SK-N-SH (cell line): Measurements from ENCODE around the gene PRAMEF15. TPM values are rescaled to one million over a fixed set of nuclear protein-coding genes. Genes with fewer than 3 reads are reported as not detected.
"Not testable (repeated sequence)": the region's sequence is repeated elsewhere in the genome, so short reads cannot be mapped to it uniquely, and the experiment has no call there.

Experiments
- CTCF ChIA-PET: fragments of 300-600, 350-600 bp; formaldehyde crosslinking; extraction: SDS; loops from one replicate; lab custom pipeline; 2021; lab: Yijun Ruan, JAX
- POLR2A ChIA-PET: fragments of 350-600 bp; sonication (Branson Sonifier 250); formaldehyde crosslinking; extraction: SDS; loops from one replicate; lab custom pipeline; 2020; ENCODE audit warnings: antibody characterized with exemption, inconsistent platforms; lab: Yijun Ruan, JAX
- DNase-seq: peaks from one replicate; pipeline ENCODE4 v3.0.0; 2012
- H2AFZ ChIP-seq: fragments of 200-600 bp; sonication (generic); 2 replicates; pipeline ENCODE4 v1.8.1; 2016; ENCODE audit warnings: antibody characterized with exemption, mild to moderate bottlenecking, low read depth
- H3F3A ChIP-seq: fragments of 200-600 bp; sonication (generic); replicated peaks from 2 replicates; pipeline ENCODE3; 2016; ENCODE audit warnings: antibody characterized with exemption, mild to moderate bottlenecking; ENCODE audit not compliant: insufficient read depth
- H3K27ac ChIP-seq, 2 experiments: fragments of 200-500 bp in 1 of 2; fragments of 200-600 bp in 1 of 2; sonication (Bioruptor generic) in 1 of 2; sonication (generic), shearing (Covaris generic) in 1 of 2; 2 replicates each; pipeline versions ENCODE4 v1.5.1 to v1.6.1; 2014 to 2016; ENCODE audit warnings: low read depth in 2 of 2, inconsistent platforms in 1 of 2, low read length in 1 of 2, mild to moderate bottlenecking in 1 of 2, mixed read lengths in 1 of 2
- H3K27me3 ChIP-seq: fragments of 200-600 bp; sonication (generic), shearing (Covaris generic); 2 replicates; pipeline ENCODE4 v1.6.1; 2016; ENCODE audit warnings: mixed run types; ENCODE audit not compliant: insufficient read depth
- H3K36me3 ChIP-seq, 2 experiments: fragments of 200-500 bp in 1 of 2; fragments of 200-600 bp in 1 of 2; sonication (Bioruptor generic) in 1 of 2; sonication (generic) in 1 of 2; replicated peaks in 1 of 2; 2 replicates each; pipeline versions ENCODE3 to v1.5.1; 2014 to 2016; ENCODE audit warnings: low read length in 1 of 2, mild to moderate bottlenecking in 1 of 2; ENCODE audit not compliant: insufficient read depth in 2 of 2, control insufficient read depth in 1 of 2
- H3K4me1 ChIP-seq, 2 experiments: fragments of 200-500 bp in 1 of 2; fragments of 200-600 bp in 1 of 2; sonication (Bioruptor generic) in 1 of 2; sonication (generic), shearing (Covaris generic) in 1 of 2; 2 replicates each; pipeline versions ENCODE4 v1.5.1 to v1.6.1; 2014 to 2016; ENCODE audit warnings: low read depth in 1 of 2, low read length in 1 of 2, mixed run types in 1 of 2; ENCODE audit not compliant: insufficient read depth in 2 of 2, control insufficient read depth in 1 of 2
- H3K4me2 ChIP-seq: fragments of 200-600 bp; sonication (generic), shearing (Covaris generic); 2 replicates; pipeline ENCODE4 v1.6.1; 2017; ENCODE audit warnings: mixed run types
- H3K4me3 ChIP-seq, 2 experiments: fragments of 200-500 bp in 1 of 2; fragments of 200-600 bp in 1 of 2; sonication (Bioruptor generic) in 1 of 2; sonication (generic), shearing (Covaris generic) in 1 of 2; 2 replicates each; pipeline versions ENCODE4 v1.5.1 to v1.8.1; 2014 to 2016; ENCODE audit warnings: low read depth in 2 of 2, inconsistent platforms in 1 of 2, low read length in 1 of 2, mild to moderate bottlenecking in 1 of 2, mixed read lengths in 1 of 2, moderate library complexity in 1 of 2
- H3K79me2 ChIP-seq: fragments of 200-600 bp; sonication (generic); 2 replicates; pipeline ENCODE4 v1.8.1; 2017; ENCODE audit warnings: mild to moderate bottlenecking; ENCODE audit not compliant: insufficient read depth
- H3K9ac ChIP-seq: fragments of 200-600 bp; sonication (generic); 2 replicates; pipeline ENCODE4 v1.6.1; 2017; ENCODE audit warnings: mixed run types
- H3K9me2 ChIP-seq: fragments of 200-600 bp; sonication (generic); 2 replicates; pipeline ENCODE4 v1.6.1; 2017; ENCODE audit warnings: mixed run types
- H3K9me3 ChIP-seq: fragments of 200-600 bp; sonication (generic); 2 replicates; pipeline ENCODE4 v1.6.1; 2017; ENCODE audit warnings: mixed run types, mild to moderate bottlenecking, moderate library complexity
- H4K20me1 ChIP-seq: fragments of 200-600 bp; sonication (generic); 2 replicates; pipeline ENCODE4 v1.6.1; 2017; ENCODE audit warnings: mild to moderate bottlenecking, mixed run types; ENCODE audit not compliant: insufficient read depth
- WGBS: methylation state at CpG from one replicate; pipeline ENCODE4 v1.1.6; 2017; ENCODE audit warnings: low lambda C conversion rate; 5-methylcytosine and 5-hydroxymethylcytosine counted together
- polyA plus RNA-seq, 3 experiments: library from polyadenylated mRNA; depleted of rRNA; stranded (reverse); fragments of >200 nt; gene quantifications; 2 replicates each; pipeline ENCODE4 v1.2.3, GENCODE V29; 2012

The PRAMEF15 gene
- not detected in 2 replicates for polyA plus RNA-seq (2012; rRNA removed)
- polyA plus RNA-seq (2012; cell fraction: cytosol; rRNA removed): 0.03 TPM in 1 of 2 replicates, not detected in the other
- 0.04 TPM in 1 of 2 replicates, not detected in the other for polyA plus RNA-seq (2012; cell fraction: nucleus; rRNA removed)

DNA sequence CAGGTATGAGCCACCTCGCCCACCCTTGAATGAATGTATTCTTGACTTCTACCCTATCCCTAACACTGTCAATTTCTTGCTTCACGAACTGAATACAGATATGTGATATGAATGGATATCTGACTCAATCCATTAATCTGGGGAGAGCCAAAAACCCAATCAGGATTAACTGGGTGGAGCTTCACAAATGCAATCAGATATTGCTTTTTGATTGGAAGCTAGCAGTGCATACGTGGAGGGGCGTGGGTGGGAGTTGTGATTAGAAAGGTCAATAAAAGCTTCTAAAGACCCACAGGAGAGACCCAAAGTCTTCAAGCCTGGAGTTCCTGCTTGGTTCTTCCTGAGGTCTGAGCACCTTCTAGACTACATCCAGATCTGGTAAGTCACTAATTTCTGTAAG, at the start of gene PRAMEF15:
TSS of gene PRAMEF15 (plus strand) at position 301 of the 400 bp plus-strand sequence. CDS start 2,827 bp downstream, outside the sequence.
- H3K9me2 ChIP-seq, CTCF ChIA-PET, H3K4me2 ChIP-seq, H4K20me1 ChIP-seq, H2AFZ ChIP-seq, DNase-seq, H3K27me3 ChIP-seq, H3K9ac ChIP-seq, POLR2A ChIA-PET, H3K36me3 ChIP-seq, H3K9me3 ChIP-seq, H3K79me2 ChIP-seq, H3K27ac ChIP-seq, H3F3A ChIP-seq, H3K4me1 ChIP-seq, H3K4me3 ChIP-seq: not testable (repeated sequence)
- 5% methylated on average over 3 of the region's 4 CpGs for WGBS

DNA sequence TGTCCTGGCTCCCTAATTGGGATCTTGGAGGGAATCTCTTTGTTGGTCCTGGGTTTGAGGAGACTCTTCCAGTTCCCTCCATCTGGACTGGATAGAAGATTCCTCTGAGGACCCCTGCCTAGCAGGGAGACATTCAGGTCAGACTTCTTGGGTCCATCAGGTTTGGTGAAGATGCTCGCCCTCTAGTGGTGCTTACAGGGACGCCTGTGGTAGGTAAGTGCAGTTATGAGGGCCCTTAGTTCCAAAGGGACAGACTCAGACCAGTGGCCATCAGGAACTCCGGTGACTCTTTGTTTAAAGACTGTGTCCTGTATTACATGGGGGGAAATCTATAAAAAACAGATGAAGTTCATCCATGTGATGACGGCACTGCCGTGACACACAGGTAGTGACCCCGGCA, 38.4 kb upstream of the PRAMEF15 start:
- CTCF ChIA-PET, H3K36me3 ChIP-seq, POLR2A ChIA-PET: not testable (repeated sequence)

DNA sequence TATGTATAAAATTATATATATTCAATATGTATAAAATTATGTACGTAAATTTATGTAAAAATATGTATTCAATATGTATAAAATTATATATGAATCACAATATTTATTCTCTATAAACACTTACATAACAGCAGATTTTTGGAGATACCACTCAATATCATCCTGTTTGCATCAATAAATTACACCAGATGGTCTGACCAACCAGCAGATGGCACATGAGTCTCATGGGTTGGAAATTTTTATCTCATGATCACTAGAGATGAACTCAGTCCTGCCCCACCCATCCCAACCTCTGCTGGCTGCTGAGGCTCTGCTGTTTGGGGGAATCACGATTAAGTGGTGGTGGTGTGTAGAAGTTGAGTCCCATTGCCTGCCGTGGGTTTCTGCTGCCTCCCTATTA, 35.8 kb upstream of the PRAMEF15 start:
- H2AFZ ChIP-seq, H3K4me3 ChIP-seq, H3K4me2 ChIP-seq, H3K9me2 ChIP-seq, H3K36me3 ChIP-seq, H3K4me1 ChIP-seq, CTCF ChIA-PET, H3K79me2 ChIP-seq, H3K9ac ChIP-seq, H3K27ac ChIP-seq, H4K20me1 ChIP-seq, H3K9me3 ChIP-seq, POLR2A ChIA-PET, H3F3A ChIP-seq, DNase-seq, H3K27me3 ChIP-seq: not testable (repeated sequence)
- WGBS: 0% methylated on average over 3 of the region's 3 CpGs

More for the DNA sequence above, 38.4 kb upstream of the PRAMEF15 start:
- H3K27me3 ChIP-seq, H2AFZ ChIP-seq, H3K4me1 ChIP-seq, DNase-seq, H3F3A ChIP-seq, H3K27ac ChIP-seq, H3K9me3 ChIP-seq, H3K4me2 ChIP-seq, H4K20me1 ChIP-seq, H3K9ac ChIP-seq, H3K79me2 ChIP-seq, H3K9me2 ChIP-seq, H3K4me3 ChIP-seq: not testable (repeated sequence)
- 0% methylated on average over 1 of the region's 6 CpGs for WGBS

DNA sequence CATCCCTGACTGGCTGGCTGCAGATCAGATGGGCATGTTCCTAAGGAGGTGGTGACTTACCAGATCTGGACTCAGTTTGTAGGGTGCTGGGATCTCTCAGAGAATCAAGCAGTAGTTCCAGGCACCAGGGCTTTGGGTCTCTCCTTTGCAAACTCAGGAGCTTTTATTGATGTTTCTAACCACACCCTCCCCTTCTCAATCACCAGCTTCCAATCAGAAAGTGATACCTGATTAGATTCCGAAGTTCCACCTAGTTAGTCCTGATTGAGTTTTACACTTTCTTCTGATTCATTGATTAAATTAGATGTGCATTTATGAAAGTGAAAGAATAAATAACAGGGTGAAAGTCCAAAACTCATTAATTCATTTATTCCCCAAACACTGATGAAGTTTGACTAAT, 30.3 kb upstream of the PRAMEF15 start, which contains the start of gene PRAMEF8:
TSS of gene PRAMEF8 (minus strand) at position 101 of the 400 bp plus-strand sequence. CDS start 1,046 bp downstream, outside the sequence.
- H4K20me1 ChIP-seq, H3K4me1 ChIP-seq: not testable (repeated sequence)
- no CpG with 5 or more reads among the region's 1 CpG for WGBS

DNA sequence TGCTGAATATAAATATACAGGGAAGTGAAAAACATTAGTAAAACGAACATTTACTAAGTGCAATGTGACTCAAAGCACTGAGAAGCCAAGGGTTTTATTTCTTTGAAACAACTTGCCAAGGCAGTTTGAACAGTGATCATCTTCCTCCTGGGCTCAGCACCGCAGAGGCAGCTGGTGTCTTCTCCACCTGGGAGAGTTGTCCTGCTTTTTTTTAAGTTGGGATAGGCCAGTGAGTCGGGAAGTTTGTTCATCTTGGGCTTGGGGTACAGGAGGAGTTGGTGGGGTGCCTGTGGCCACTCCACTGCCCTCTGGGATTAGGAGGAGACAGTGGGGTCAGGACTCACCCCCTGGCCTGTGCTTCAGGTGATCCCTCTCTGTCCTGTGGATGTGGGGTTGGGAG, 26.4 kb upstream of the PRAMEF15 start:
- WGBS: 20% methylated on average over 1 of the region's 3 CpGs
- H3K79me2 ChIP-seq, H3K27ac ChIP-seq, H3K9ac ChIP-seq, H3F3A ChIP-seq, H3K4me3 ChIP-seq, H3K36me3 ChIP-seq, H4K20me1 ChIP-seq, H3K4me2 ChIP-seq, H3K27me3 ChIP-seq, CTCF ChIA-PET, DNase-seq, H3K4me1 ChIP-seq, H2AFZ ChIP-seq, POLR2A ChIA-PET, H3K9me3 ChIP-seq, H3K9me2 ChIP-seq: not testable (repeated sequence)

More for the DNA sequence above, 30.3 kb upstream of the PRAMEF15 start, which contains the start of gene PRAMEF8:
- H3K9me2 ChIP-seq, H3K4me2 ChIP-seq, POLR2A ChIA-PET, H3K36me3 ChIP-seq, H3K4me3 ChIP-seq, H3K27ac ChIP-seq, H3F3A ChIP-seq, H3K79me2 ChIP-seq, H3K27me3 ChIP-seq, DNase-seq, H3K9me3 ChIP-seq, CTCF ChIA-PET, H2AFZ ChIP-seq, H3K9ac ChIP-seq: not testable (repeated sequence)

DNA sequence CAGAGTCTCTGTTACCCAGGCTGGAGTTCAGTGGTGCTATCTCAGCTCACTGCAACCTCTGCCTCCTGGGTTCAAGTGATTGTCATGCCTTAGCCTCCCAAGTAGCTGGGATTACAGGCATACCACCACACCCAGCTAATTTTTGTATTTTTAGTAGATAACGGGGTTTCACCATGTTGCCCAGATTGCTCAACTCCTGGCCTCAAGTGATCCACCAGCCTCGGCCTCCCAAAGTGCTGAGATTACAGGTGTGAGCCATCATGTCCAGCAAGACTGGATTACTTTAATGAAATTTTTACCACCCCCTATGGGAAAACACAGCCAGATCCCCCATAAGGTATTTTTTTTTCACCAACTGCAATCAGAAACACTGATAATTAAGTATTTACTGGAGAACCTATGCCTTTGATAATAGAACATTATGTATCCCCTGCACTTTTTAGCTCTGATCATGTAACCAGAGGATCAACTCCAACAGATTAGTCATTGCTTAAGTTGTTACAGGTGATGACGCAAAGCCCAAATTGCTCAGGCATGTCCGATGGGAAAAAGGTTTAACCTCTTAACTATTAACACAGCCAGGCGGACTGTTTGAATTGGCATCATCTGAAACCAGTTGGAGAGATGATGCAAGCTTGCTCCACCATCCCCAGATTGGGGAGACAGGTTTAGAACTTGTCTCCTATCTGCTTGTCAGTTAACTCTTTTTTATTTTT, 18.0 kb upstream of the PRAMEF15 start:
- H3K36me3 ChIP-seq, H3F3A ChIP-seq, H3K9me3 ChIP-seq, H3K4me2 ChIP-seq, CTCF ChIA-PET, H3K9me2 ChIP-seq, H3K9ac ChIP-seq, H3K79me2 ChIP-seq, POLR2A ChIA-PET, H3K27ac ChIP-seq, H2AFZ ChIP-seq, DNase-seq, H4K20me1 ChIP-seq, H3K27me3 ChIP-seq, H3K4me3 ChIP-seq, H3K4me1 ChIP-seq: not testable (repeated sequence)
- WGBS: no CpG with 5 or more reads among the region's 5 CpGs
